Measurements from ENCODE around the gene XYLB. TPM values are rescaled to one million over a fixed set of nuclear protein-coding genes. Genes with fewer than 3 reads are reported as not detected.
"Not testable (repeated sequence)": the region's sequence is repeated elsewhere in the genome, so short reads cannot be mapped to it uniquely, and the experiment has no call there.

The XYLB gene
- polyA plus RNA-seq, 3 donors: 1.3 to 2.7 (median 1.4) TPM

GRCh38 chr3:38376098-38376816, 29.7 kb downstream of the XYLB start:
- no peak overlapping the region for H3K27ac ChIP-seq (ENCODE audit: low read depth, low read length)
- WGBS, 3 donors: 92 to 97% (median 94%) methylated on average over 8 of the region's 8 CpGs

- 78 to 88% (median 83%) methylated on average over 7 of the region's 7 CpGs for WGBS, 3 donors
- H3K27ac ChIP-seq (ENCODE audit: low read depth, low read length): no peak overlapping the region
These were observed 32.7 kb downstream of the XYLB start for GRCh38 chr3:38379201-38379770.

GRCh38 chr3:38382506-38383080, 36.0 kb downstream of the XYLB start:
- H3K27ac ChIP-seq (ENCODE audit: low read depth, low read length): no peak overlapping the region
- 81 to 89% (median 85%) methylated on average over 7 of the region's 7 CpGs for WGBS, 3 donors

- no peak overlapping the region for H3K27ac ChIP-seq (ENCODE audit: low read depth, low read length)
- WGBS, 3 donors: 80 to 89% (median 89%) methylated on average over 8 of the region's 8 CpGs
These were observed 36.7 kb downstream of the XYLB start for GRCh38 chr3:38383156-38383875.

- no peak overlapping the region for H3K27ac ChIP-seq (ENCODE audit: low read depth, low read length)
- WGBS, 3 donors: 97 to 100% (median 99%) methylated on average over 5 of the region's 5 CpGs
These were observed 40.6 kb downstream of the XYLB start for GRCh38 chr3:38386992-38387750.

GRCh38 chr3:38387862-38388261, 41.3 kb downstream of the XYLB start:
- WGBS, 3 donors: 57 to 99% (median 97%) methylated on average over 5 of the region's 5 CpGs
- no peak overlapping the region for H3K27ac ChIP-seq (ENCODE audit: low read depth, low read length)

GRCh38 chr3:38392604-38393163, 46.1 kb downstream of the XYLB start:
- WGBS, 3 donors: 91 to 100% (median 97%) methylated on average over 1 of the region's 1 CpG

GRCh38 chr3:38396239-38396638, 49.7 kb downstream of the XYLB start:
- H3K27ac ChIP-seq (ENCODE audit: low read depth, low read length): no peak overlapping the region
- 95 to 100% (median 99%) methylated on average over 2 of the region's 2 CpGs for WGBS, 3 donors

More at GRCh38 chr3:38392604-38393163, 46.1 kb downstream of the XYLB start:
- H3K27ac ChIP-seq (ENCODE audit: low read depth, low read length): no peak overlapping the region

GRCh38 chr3:38396861-38397260, 50.3 kb downstream of the XYLB start:
- 94 to 95% (median 94%) methylated on average over 5 of the region's 5 CpGs for WGBS, 3 donors
- H3K27ac ChIP-seq (ENCODE audit: low read depth, low read length): no peak overlapping the region

- H3K27ac ChIP-seq (ENCODE audit: low read depth, low read length): no peak overlapping the region
- 62 to 72% (median 67%) methylated on average over 5 of the region's 5 CpGs for WGBS, 3 donors
These were observed 50.7 kb downstream of the XYLB start for GRCh38 chr3:38397320-38397719.

- WGBS, 3 donors: 58 to 90% (median 84%) methylated on average over 4 of the region's 4 CpGs
These were observed 54.8 kb downstream of the XYLB start for GRCh38 chr3:38401246-38401962.

GRCh38 chr3:38404286-38404685, 57.7 kb downstream of the XYLB start:
- H3K27ac ChIP-seq (ENCODE audit: low read depth, low read length): no peak overlapping the region
- 60 to 96% (median 68%) methylated on average over 5 of the region's 5 CpGs for WGBS, 3 donors

More at GRCh38 chr3:38401246-38401962, 54.8 kb downstream of the XYLB start:
- no peak overlapping the region for H3K27ac ChIP-seq (ENCODE audit: low read depth, low read length)

GRCh38 chr3:38411591-38411990, 65.0 kb downstream of the XYLB start:
- 59 to 94% (median 74%) methylated on average over 1 of the region's 1 CpG for WGBS, 3 donors

GRCh38 chr3:38420758-38421157, 74.2 kb downstream of the XYLB start:
- not testable (repeated sequence) for H3K27ac ChIP-seq (ENCODE audit: low read depth, low read length)
- WGBS, 3 donors: 54 to 57% (median 54%) methylated on average over 5 of the region's 5 CpGs

More at GRCh38 chr3:38411591-38411990, 65.0 kb downstream of the XYLB start:
- no peak overlapping the region for H3K27ac ChIP-seq (ENCODE audit: low read depth, low read length)

GRCh38 chr3:38421679-38422336, 75.2 kb downstream of the XYLB start:
- H3K27ac ChIP-seq (ENCODE audit: low read depth, low read length): no peak overlapping the region
- 80 to 87% (median 87%) methylated on average over 7 of the region's 7 CpGs for WGBS, 3 donors

GRCh38 chr3:38426798-38427426, 80.3 kb downstream of the XYLB start:
- H3K27ac ChIP-seq (ENCODE audit: low read depth, low read length): not testable (repeated sequence)
- 47 to 67% (median 60%) methylated on average over 6 of the region's 6 CpGs for WGBS, 3 donors
